GM19467 (cell line): ENCODE data around the gene BIVM.
"Not testable (repeated sequence)": the region's sequence is repeated elsewhere in the genome, so short reads cannot be mapped to it uniquely, and the experiment has no call there.

Experiments
- ATAC-seq: cut with Tn5 transposase; IDR thresholded peaks from one replicate; pipeline ENCODE4 v1.9.1; 2021; ENCODE audit warnings: mild to moderate bottlenecking, moderate library complexity; ENCODE audit not compliant: unreplicated experiment

The BIVM gene

GRCh38 chr13:102798581-102799425 lies at the start of gene BIVM, which contains the start of gene POGLUT2:
Gene BIVM (plus strand): TSS chr13:102799119. CDS start chr13:102807268, 8,149 bp downstream.
Gene POGLUT2 (minus strand): TSS chr13:102798976. CDS start chr13:102798670, 306 bp downstream.
- ATAC-seq: peak; percentile 81

- no peak for ATAC-seq
These were observed 47.0 kb upstream of the BIVM start for GRCh38 chr13:102751886-102752285.

- no peak for ATAC-seq
These were observed 41.9 kb upstream of the BIVM start for GRCh38 chr13:102757006-102757405.

GRCh38 chr13:102758842-102759241 lies 40.1 kb upstream of the BIVM start:
- no peak for ATAC-seq

- ATAC-seq: no peak
These were observed 37.8 kb upstream of the BIVM start for GRCh38 chr13:102761071-102761470.

GRCh38 chr13:102763741-102764140 lies 35.2 kb upstream of the BIVM start:
- no peak for ATAC-seq

GRCh38 chr13:102768909-102769308 lies 30.0 kb upstream of the BIVM start:
- no peak for ATAC-seq

- no peak for ATAC-seq
These were observed 29.2 kb upstream of the BIVM start for GRCh38 chr13:102769679-102770078.

- ATAC-seq: no peak
These were observed 28.5 kb upstream of the BIVM start for GRCh38 chr13:102770435-102770834.

GRCh38 chr13:102771298-102772041 lies 27.4 kb upstream of the BIVM start:
- ATAC-seq: no peak

- no peak for ATAC-seq
These were observed 26.9 kb upstream of the BIVM start for GRCh38 chr13:102772042-102772425.

- ATAC-seq: peak; percentile 92
These were observed 25.3 kb upstream of the BIVM start, which contains the start of gene TEX30 for GRCh38 chr13:102773441-102774213. Gene TEX30 (minus strand): TSS chr13:102773786. CDS start chr13:102770026, 3,760 bp downstream.

GRCh38 chr13:102774214-102774568 lies 24.7 kb upstream of the BIVM start:
- no peak for ATAC-seq

- ATAC-seq: no peak
These were observed 24.1 kb upstream of the BIVM start for GRCh38 chr13:102774591-102775520.

- no peak for ATAC-seq
These were observed 22.6 kb upstream of the BIVM start for GRCh38 chr13:102776271-102776670.

- ATAC-seq: no peak
These were observed 21.2 kb upstream of the BIVM start for GRCh38 chr13:102777736-102778135.

- ATAC-seq: no peak
These were observed 19.3 kb upstream of the BIVM start for GRCh38 chr13:102779436-102780159.

- not testable (repeated sequence) for ATAC-seq
These were observed 18.3 kb upstream of the BIVM start for GRCh38 chr13:102780656-102781055.

- no peak for ATAC-seq
These were observed 17.3 kb upstream of the BIVM start for GRCh38 chr13:102781591-102781990.
